Hematopoietic multipotent progenitor cell treated with erythropoietin and hydrocortisone succinate and interleukin-3 and kit ligand, for 8 days (in vitro differentiated cells): Measurements from ENCODE around the gene TMEM178A.
"Not testable (repeated sequence)": the region's sequence is repeated elsewhere in the genome, so short reads cannot be mapped to it uniquely, and the experiment has no call there.

Experiments
- DNase-seq: peaks from one replicate; pipeline ENCODE4 v3.0.0-alpha.2; 2015

TMEM178A gene

DNA sequence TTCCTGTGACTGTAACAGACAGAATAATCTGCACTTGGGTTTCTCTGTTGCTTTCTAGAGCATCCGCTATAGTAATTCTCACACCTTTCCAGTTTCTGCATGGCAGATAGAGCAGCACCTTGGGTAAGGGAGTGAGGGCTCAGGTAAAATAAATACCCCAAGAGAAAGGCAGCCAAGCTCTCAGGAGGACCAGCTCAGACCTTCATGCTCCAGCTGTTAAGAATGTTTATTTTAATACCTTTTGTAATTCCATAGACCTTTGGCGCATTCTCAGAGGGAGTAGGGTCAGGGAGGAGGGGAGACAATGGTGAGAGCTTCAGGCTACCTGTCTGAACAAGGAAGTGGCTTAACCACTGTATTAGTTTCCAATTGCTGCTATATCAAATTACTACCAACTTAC, 16.2 kb upstream of the TMEM178A start:
- DNase-seq = no peak

DNA sequence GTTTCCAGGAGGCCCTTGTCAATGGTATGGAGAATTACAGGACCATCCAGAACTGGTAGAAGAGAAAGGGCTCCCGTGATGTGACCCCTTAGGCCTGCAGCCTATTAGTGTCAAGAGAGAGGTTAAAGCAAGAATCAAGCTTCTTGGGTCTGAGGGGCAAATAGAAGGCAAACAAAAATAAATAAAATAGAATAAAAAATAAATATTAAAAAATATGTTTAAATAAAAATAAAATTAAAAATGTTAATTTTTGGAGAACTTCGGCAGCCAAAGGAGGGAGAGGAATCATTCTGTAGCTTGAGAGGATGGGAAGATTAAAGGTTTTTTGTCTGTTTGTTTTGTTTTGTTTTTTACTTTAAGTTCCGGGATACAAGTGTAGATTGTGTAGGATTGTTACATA, 15.2 kb upstream of the TMEM178A start:
- DNase-seq = no peak

DNA sequence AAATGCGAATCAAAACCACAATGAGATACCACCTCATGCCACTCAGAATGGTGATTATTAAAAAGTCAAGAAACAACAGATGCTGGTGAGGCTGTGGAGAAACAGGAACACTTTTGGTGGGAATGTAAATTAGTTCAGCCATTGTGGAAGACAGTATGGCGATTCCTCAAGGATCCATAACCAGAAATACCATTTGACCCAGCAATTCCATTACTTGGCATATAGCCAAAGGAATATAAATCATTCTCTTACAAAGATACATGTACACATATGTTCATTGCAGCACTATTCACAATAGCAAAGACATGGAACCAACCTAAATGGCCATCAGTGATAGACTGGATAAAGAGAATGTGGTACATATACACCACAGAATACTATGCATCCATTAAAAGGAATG, 9.5 kb upstream of the TMEM178A start:
- DNase-seq = not testable (repeated sequence)

DNA sequence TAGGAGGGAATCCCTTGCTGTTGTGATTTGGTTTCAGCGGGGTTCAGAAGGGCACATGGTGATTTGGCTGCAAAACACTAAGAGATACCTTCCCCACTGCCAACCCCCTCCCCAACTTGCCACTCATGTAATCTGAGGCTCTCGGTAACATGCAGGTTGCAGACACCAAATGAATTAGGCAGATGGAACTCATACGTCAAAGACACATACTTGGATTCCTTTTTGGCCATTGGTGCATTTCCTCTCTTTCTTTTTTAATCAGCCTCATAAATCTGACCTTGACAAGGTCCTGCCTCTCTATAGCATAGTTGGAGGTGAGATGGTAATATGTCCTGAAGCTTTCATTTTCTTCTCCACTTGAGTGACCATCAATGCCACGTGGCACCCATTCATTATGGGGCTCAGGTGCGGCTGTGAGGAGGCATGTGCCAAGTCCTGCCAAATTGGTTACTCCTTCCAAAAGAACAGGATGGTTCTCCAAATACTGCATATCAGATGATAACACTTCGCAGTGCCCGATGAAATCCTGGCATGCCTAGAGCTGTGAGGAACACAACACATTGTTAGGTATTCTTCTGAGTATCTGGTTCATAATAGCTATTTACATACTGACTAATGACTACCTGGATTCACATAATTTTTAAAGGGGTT, 8.3 kb upstream of the TMEM178A start:
- DNase-seq = no peak

DNA sequence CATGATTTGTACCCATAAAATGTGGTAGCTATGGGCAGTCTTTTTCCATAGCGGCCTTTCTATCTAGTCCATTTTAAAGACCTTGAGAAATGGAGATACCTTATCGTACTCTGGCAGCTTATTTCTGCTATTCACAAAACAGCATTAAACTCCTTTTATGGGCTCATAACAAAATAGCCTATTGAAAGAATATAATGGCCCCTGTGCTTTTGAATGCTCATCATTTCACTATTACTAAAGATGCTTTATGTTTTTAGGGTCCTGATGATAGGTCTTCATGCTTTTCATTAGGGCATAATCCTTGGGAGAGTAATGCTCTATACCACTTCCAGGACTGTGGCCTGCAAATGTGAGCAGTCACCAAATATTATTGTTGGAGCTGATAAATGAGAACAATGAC, 7.3 kb upstream of the TMEM178A start:
- DNase-seq = no peak

DNA sequence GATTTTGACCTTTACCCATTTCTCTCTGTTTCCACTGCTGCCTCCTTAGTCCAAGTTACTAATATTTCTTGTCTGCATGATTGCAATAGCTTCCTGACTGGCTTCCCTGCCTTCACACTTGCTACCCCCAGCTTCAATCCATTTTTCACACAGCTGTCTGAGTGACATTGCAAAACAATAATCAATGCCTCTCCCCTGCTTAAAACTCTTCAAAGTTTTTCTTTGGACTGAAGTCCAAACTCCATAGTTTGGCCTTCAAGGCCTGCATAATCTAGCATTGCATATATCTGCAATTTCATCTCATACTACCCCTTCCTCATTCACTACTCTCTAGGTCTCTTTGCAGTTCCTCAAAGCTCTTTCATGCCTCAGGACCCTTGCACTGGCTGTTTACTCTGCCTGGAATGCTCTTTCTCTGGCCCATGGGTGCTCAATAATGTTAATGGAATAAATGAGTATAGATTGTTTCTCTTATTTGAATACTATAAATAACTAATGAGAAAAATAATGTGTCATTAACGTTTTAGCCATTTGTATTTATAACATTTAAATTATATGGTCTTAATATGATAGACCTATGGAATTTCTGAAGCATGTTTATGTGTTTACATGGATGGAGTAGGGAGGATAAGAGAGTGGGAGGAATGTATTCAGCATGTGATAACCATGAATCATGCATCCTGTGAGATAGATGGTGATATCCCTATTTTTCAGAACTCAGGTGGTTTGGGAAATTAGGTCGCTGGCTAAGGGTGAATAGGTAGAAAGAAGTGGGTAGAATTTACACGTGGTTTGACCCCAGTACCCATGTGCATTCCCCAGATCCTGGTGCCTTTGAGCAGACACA, 5.7 kb upstream of the TMEM178A start:
- DNase-seq = no peak

DNA sequence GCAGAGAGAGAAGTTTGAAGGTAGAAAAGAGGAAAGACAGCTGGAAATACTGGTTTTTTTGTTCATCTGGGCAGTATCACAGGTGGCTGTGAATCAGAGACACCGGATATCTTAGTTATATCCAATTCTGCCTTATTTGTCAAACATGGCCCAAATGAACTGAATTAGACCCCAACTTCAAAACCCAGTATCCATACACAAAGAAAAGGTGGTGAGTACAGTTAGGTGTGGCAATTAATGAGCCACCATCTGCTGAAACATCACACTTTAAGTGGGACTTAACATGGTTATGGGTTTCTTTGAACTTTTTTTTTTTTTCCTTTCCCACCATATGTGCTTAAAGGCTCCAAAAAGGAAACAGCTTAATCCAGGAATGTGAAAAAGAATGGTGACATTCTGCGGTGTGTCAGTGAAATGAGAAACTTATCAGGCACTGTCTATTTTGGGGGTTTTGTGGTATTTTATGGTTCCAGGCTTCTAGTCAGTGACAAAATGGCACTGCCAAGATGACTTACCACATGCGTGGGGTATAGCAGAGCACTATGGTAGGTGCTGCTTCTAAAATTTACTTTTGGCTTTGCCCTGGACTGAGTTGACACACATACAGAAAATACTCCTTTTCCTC, 5.0 kb upstream of the TMEM178A start:
- no peak for DNase-seq

DNA sequence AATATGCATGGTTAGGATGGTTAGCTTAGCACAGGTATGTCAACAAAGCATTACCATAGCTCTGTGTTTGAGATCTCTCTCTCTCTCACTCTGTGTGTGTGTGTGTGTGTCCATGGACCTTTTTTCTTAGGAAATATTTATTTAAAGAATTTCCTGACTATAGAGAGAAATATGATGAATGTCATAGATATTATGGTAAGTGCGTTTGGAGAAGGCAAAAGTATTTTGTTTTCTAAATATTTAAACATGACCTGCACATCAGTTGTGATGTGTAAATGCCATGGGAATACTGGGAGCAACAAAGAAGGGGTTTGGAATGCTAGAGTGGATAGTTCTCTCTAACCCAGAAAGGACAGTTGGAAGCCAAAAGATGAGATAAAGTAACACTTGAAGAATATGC, 3.9 kb upstream of the TMEM178A start:
- DNase-seq = no peak

DNA sequence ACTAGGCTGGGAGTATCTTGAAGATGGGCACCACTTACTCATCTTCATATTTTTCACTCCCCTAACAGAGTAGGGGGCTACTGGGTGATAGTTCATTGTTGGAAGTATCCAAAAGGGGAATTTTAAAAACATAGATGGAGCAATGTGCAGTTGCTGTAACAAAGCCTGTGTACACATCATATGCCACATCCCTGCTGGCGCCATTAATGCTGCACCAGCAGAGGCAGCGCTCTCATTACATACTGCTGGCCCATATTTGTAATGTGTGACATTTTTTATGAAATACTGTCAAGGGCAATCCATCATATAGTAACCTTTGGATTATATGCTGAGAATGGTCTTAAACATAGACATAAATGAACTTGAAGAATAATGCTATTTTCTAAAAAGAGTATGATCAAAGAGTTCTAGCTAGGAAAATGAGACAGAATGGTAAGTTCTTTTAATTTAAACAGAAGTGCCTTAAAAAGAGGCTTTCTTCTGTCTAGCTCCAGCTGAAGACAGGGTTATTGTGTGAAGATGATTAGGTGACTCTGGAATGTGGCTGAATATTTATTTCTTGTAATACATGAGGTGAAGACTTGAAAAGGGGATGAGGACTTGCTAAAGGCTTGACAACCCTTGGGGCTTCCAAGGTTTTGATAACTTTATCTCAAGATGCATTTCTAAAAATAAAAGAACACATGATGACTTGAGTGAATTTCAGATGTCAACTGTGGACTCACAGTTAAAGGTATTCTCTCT, 2.4 kb upstream of the TMEM178A start:
- DNase-seq = no peak

DNA sequence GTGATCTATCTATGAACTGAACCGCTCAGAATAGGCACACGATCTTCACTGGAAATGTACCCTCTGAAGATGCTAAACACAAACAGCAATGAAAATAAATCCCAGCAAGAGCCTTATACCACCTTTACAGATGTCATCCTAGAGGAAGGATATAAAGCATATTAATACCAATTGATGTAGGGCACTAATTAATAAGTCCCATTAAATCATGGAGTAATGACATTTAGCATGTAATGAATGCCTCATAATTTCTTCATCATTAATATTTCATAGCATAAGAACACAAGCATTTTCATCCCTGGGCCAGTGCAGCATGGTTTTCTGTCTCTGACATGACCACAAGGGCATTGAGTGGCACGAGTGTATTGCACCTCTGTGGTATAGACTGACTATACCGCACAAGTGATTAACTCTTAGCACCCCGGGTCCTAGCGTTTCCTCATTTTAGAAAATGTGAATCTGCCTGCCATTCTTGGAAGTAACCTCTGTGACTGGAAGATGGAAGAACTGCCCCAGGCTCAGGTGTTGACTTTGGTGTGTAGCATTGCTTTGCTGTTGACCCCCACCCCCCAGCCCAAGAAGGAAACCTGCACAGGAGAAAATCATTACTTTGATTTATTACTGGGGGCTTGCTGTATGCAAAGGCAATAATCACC, 1.4 kb upstream of the TMEM178A start:
- DNase-seq = no peak

DNA sequence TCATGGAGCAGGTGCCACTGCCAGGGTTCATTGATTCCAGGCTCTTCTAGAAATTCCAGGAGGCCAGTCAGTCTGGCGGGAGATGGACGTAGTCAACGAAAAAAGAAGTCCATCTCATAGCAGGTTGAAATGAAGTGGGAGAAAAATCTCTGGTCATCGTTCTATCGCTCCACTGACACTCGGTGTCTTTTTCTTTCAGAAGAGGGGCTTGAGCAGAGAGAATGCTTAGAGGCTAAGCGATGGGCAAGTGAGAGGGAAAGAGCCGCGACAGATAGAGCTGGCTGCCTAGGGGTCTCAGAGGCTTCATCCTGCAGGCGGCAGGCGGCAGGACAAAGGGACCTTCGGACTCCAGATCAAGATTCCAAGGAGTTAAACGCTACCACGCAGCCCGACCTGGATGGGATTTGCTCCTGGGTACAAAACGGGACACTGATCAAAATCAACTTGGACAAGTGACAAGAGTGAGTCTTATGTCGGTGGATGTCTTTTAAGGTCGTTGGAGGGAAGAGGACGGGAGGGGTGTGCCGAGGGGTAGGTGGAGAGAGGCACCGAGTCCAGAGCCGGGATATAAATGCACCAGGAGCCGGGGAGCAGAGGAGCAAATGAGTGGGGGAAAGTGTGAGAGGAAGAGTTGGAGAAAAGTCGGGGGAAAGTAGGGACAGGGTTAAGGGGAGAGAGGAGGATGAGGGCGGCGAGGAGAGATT, 677 bp upstream of the TMEM178A start:
- DNase-seq = no peak

DNA sequence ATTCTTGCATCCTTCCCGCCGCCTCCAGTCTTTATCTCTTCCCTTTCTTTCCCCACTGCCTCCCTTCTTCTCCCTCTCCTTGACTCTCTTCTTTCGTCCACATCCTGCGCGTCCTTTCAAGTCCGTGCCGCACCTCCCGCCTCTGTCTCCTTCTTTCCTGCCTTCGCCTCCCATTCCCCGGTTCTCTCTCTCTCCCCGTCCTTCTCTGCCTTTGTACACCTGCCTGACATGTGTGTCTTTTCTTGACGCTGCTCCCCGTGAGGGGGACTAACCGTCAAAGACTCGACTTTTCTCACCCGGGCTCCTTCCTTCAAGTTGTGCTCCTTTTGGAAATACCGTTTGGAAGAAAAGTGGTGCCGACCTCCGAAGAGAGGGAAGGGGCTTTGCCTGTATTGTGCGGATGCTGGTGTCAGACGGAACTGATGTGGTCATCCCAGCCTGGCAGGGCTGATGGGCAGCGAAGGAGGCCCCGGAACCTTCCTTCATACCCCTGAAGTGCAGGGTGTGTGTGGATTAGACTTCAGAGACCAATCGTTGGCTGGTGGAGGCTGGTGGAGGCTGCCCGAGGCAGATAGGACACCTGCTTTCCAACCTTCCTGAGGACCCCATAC, 879 bp downstream of the TMEM178A start:
- no peak for DNase-seq

DNA sequence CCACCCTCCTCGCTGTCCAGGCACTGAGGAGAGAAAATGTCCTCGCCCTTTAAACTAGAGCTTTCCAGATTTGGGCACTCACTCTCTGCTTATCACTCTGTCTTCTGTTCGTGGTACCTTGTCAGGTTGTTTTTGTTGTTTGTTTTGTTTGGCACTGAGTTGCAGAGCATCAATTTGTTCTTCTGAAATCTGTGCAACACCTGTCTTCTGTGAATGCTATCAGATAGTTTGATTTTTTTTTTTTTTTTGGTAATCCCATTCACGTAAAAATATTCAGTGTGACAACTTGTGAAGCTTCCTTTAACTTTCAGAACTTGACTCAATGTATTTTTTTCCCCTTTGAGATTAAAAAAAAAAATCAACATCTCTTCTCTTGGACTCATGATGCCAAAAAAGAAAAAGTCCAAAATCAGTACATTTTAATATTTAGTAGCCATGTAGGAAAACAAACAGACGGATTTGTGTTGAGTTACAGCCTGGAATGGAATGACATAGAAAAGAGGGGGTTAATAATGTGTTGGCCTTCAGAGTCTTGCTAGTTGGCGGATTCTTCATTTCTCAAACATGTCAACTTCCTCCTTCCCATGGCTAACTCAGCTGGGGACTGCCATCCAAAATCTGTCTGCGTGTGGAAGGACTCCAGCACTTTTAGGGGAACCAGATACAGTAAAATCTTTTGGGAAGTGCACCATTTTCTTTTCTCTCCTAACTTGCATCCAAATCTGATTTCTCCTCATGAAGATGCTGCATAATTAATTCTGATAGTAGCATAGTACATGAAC, 1.6 kb downstream of the TMEM178A start:
- no peak for DNase-seq

DNA sequence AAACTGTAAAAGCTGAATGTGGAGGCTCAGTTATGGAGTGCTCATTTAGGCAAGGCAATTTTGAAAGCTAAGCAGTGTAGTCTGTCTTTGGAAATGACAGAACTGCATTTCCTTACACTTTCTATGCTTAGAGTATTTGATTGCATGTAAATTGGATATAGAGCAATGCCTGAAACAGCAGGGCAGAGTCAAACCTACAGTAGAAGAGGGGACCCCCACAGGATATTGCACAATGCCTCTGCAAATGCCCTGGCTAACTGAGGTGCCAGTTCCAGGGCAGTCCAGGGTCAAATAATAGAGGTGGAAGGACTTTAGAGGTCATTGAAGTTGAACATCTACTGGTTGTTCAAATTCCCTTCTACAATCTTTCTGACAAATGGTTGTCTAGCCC, 2.2 kb downstream of the TMEM178A start:
- no peak for DNase-seq

DNA sequence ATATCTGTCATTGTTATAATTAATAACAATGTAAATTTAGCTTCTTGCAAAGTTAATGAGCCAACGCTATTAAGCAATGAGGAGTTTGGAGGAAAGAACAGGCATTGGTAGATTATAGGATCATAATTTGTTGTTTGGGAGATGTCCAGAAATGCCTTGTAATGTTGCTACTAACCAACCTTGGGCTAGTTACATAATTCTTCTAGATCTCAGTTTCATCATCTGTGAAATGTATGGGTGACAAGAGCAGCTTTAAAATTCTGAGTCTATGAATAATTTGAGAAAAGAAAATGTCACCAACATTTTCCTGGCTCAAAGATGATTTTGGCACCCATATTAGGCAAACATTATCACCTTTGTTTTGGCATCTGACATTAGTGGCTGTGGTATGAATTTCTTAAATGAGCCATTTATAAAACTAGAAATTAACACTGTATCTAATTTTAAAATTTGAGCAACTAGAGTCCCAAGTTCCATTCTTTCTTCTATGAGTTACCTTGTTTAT, 2.9 kb downstream of the TMEM178A start:
- no peak for DNase-seq

DNA sequence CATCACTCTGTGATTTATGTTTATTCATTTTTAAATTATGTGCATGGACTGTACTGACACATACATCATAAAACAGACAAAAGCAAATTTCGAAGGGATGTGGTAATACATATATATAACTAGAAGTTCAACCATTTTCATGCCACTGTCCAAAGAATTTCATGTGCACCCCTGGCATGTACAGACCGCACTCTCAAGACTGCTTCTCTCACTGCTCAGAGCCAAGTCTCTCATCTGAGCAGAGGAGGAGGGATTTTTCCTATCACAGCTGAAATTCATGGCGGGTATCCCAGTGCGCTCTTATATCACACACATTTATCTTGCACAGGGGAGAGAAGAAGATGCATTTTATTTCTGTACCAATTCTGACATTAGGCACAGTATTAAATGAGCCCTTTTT, 5.9 kb downstream of the TMEM178A start:
- DNase-seq = no peak

DNA sequence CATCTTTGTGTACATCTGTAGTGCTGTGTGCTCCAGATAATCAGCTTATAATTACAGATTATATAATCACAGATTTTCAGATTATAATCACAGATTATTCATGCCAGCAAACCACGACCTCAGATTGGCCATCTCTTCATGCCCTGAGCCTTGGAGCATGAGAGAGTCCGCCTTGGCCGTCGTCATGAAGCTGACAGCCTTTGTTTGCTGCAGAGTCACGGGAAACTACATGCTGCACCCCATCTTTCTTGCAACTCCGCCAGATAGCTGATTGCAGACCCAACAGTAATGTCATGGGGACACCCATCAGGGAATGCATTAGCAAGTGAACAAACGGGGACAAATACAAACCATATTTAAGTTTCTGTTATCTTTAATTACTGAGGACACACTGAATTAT, 7.3 kb downstream of the TMEM178A start:
- no peak for DNase-seq

DNA sequence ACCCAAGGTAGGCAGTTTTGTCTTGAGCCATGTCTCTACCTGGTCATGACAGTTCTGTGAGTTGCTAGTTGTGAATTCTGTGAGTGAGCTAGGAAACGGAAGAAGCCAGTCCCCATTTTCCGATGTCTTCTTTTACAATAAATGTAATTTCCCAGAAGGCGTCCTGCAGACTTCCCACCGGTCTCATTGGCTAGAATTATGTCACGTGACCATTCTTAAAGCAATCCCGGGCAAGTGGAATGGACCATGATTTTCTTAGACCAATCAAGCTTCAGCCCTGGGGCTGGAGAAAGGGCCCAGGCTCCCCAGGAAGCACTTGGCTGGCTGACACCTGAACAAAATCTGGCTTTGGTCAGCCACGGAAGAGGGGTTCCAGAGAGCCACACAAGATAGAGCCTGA, 10.6 kb downstream of the TMEM178A start:
- no peak for DNase-seq

DNA sequence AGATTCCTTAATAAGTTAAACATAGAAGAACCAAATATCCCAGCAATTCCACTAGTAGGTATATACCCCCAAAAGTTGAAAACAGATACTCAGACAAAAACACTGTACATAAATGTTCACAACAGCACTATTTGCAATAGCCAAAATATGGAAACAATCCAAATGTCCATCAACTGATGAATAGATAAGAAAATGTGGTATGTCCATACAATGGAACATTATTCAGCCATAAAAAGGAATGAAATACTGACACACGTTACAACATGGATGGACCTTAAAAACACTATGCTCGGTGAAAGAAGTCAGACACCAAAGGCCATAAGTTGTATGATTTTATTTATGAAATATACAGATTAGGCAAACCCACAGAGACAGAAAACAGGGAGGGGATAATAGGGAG, 12.5 kb downstream of the TMEM178A start:
- no peak for DNase-seq

DNA sequence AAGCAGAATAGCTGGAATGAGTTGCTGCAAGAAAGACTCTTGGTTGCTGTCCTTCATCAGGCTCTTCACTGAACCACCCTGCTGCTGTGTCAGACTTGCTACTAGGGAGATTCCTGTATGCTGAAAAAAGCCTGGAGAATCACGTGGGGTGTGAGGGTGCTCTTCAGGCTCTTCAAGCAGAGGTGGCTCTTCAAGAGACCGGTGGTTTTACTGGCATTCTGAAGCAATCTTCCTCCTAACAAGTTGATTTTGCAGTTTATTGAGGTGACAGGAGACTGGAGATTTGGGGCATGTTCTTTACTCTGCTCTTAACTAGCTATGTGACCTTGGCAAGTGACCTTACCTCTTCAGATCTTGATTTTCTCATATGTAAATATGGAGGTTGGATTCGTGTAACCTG, 14.1 kb downstream of the TMEM178A start:
- DNase-seq = no peak
